ENCODE results near the gene PBX2.
"Not testable (repeated sequence)": the region's sequence is repeated elsewhere in the genome, so short reads cannot be mapped to it uniquely, and the experiment has no call there.

PBX2 gene

GRCh38 chr6:32190054-32190851 lies at the start of gene PBX2:
TSS of gene PBX2 (minus strand) at chr6:32190202. CDS start at chr6:32189915, 287 bp downstream.
- DNase-seq = peak; percentile 92

DNA sequence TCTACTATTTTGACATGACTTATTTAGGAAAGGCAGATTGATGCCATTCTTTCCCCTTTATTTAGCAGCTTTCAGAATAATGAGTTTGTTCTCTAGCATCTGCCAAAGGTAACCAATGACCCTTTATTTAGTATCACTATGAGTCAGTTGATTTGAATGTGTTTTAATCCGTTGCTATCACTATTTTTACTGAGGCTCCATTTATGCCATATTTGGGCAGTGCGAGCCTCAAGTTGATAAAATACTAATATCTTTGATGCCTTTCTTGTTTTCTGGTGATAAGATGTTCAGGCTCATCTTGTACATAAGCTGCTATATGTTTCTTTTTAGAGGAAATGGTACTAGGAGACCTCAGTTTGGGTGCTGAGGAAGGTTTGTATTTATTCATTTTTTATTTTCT lies 49.5 kb upstream of the PBX2 start:
- DNase-seq = no peak

DNA sequence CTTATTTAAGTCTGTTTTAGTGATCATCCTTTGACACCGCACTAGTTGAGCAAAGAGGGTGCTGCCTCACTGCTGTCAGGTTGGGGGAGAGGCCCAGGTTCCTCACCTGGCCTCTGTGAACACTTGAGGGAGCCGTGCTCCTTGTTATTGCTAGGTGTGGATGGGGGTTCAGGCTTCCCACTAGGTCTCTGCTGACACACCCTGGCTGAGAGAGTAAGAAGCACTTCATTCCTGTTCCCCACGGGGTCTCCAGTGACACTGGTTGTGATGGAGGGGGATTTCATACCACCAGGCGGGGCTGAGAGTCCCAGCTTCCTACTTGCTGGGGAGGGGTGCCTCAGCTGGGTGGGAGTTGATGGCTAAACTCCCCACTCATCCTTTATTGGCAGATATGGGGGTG lies 44.9 kb upstream of the PBX2 start:
- no peak for DNase-seq

GRCh38 chr6:32226434-32226833 lies 36.4 kb upstream of the PBX2 start:
- no peak for DNase-seq

DNA sequence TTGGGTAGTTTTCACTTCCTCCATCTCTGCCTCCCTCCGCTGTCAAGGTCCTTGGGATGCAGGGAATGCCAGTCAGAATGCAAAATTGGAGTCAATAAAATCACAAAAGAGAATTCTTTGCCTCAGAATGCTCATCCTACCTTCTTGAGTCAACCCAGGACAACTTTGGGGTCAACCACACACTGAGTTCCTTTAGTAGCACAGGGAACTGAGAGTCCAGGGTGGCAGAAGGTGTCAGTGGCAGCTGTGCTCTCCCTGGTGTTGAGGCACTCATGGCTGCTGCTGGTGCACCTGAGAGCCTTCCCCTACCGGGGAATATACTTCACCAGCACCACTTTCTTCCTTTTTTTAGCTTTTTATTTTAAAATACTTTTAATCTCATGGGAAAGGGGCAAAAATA lies 34.7 kb upstream of the PBX2 start:
- DNase-seq = no peak

DNA sequence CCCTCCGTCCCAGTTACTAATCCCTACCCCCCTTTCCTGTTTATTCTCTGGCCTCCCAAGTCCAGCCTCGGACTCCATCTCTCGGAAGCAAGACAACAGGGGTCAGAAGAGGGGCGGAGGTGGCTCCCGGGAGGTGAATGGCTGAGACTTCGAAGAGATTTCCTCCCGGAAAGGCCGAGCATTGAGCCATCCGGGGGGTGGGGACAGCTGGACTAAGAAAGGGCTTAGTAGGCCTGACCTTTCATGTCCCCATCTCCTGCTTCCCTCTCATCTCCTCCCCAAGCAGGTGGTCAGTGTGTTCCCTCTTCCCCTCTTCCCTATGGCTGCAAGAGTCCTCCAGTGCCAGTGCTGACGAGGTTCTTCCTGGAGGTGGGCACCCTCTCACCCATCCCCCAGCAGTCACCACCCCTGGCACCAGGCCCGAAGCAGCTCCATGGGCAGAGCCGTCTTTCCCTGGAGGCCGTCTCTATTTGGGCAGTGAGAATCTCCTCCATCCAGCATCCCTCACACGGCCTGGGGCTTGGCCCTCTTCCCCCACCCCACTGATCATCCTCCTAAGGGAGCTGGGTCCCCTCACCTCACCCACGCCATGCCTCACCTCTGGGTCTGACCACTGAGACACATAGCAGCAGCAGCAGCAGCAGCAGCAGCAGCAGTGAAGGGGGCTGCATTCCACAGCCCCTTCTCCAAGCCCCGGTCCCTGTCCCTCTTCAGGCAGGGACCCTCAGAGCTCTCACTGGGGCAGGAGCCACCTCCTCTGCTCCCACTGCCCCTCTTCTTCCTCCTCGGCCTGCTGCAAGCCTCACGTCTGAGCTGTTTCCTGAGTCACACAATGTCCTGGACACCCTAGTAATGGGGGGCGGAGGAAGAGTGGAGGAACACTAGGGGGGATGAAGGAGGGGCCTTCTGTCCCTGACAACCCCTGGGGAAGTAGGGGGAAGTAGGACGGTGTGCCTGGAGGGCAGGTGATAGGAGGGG lies 33.5 kb upstream of the PBX2 start, which contains the start of gene NOTCH4:
Gene NOTCH4 (minus strand): TSS at position 810 of the 978 bp plus-strand sequence. CDS start 139 bp downstream, at position 671.
- DNase-seq = no peak

DNA sequence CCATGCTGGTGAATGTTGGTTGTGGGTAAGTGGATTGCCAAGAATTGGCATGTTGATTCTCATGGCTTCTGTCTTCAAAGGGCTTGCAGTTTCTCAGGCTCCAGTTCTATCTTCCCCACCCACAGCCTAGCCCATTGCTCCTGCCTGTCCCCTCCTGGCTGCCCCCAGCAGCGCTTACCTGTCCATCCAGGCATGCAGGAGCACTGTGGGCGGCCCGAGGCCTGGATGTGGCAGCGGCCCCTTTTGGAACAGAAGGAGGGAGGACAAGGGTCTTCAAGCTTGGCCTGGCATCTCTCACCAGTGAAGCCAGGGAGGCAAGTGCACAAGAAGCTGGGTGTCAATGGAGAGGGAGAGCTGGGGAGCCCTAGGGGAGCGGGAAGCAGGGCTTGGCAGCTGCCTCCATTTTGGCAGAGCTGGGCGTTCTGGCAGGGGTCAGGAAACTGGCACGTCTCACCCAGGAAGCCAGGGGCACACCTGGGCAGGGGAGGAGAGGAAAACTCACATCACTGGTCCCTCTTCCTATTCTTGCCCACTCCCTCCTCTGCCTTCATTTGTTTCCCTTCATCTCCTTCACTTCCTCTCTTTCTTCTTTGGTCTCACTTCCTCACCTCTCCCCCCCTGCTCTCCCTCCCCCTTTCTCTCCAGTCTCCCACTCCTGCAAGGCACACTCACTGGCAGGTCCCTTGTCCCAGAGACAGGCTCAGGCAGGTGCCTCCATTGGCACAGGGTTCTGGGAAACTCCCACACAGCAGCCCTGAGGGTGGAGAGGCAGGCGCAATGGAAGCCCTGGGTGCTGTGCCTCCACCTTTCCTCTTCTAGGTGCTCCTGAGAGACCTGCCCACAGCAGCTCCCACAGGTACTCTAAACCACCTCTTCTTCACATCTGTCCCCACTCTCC lies 32.6 kb upstream of the PBX2 start:
- DNase-seq = no peak

GRCh38 chr6:32220021-32220420 lies 30.0 kb upstream of the PBX2 start:
- no peak for DNase-seq

DNA sequence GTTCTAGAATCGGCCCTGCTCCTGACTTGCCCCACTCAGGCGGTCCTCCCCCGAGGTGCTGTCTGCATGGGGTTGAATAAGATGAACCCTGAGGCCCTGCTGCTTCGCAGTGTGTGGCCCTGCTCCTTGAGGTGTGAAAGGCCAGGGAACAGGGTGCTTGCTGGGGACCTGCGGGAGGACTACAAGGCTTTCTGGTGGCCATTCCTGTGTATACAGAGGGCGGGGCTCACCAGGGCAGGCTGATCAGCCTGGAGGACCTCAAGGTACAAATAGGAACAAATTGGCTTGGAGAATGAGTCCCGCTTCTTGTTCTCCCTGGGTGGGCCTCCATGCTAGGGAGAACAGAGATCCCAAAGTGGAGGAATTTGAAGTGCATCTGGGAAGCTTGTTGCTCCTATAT lies 28.2 kb upstream of the PBX2 start:
- no peak for DNase-seq

DNA sequence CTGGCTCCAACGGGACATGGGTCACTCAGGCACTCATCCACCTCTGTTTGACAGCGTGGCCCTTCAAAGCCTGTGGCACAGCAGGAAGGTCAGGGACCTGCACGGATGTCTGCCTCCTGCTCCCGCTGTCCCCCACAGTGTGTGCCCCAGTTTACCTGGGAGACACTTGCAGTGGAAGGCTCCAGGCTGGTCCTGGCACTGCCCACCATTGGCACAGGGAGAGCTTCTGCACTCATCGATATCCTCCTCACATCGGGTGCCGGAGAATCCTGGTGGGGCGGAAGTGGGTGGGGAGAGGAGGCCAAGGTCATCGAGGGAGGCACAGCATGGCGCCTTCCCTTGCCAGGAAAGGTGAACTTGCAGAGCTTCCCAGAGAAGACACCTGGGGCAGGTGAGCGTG lies 27.0 kb upstream of the PBX2 start:
- no peak for DNase-seq

DNA sequence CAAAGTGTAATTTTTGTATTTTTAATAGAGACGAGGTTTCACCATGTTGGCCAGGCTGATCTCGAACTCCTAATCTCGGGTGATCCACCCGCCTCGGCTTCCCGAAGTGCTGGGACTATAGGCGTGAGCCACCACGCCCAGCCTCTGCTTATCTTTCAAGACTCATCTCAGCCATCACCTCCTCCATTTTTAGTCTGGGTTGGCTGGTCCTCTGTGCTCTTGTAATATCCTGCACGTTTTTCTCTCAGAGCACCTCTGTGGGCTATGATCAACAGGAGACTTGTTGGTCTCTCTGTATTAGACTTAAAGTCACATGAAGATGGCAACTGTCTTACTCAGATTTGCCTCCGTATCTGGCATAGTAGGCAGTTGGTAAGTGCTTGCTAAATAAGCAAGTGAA lies 26.3 kb upstream of the PBX2 start:
- no peak for DNase-seq

GRCh38 chr6:32215617-32216016 lies 25.6 kb upstream of the PBX2 start:
- DNase-seq = no peak

- no peak for DNase-seq
These were observed 24.1 kb upstream of the PBX2 start for GRCh38 chr6:32214126-32214525.

DNA sequence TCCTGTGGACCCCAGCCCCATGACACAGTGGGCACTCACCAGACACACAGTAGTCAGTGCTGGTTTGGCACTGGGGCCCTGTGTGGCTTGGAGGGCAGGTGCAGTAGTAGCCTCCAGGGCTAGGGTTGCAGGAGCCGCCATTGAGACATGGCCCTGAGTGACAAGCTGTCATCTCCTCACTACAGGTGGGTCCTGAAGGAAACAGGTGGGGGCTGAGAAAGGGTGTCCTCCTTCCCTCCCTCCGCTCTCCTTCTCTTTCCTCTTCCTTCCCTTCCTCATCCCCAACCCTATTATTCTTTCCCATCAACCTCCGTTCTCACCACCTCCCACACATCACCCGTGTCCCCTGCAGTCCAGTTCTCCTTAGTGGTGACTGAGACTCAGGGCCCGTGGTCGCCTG lies 23.6 kb upstream of the PBX2 start:
- DNase-seq = no peak

DNA sequence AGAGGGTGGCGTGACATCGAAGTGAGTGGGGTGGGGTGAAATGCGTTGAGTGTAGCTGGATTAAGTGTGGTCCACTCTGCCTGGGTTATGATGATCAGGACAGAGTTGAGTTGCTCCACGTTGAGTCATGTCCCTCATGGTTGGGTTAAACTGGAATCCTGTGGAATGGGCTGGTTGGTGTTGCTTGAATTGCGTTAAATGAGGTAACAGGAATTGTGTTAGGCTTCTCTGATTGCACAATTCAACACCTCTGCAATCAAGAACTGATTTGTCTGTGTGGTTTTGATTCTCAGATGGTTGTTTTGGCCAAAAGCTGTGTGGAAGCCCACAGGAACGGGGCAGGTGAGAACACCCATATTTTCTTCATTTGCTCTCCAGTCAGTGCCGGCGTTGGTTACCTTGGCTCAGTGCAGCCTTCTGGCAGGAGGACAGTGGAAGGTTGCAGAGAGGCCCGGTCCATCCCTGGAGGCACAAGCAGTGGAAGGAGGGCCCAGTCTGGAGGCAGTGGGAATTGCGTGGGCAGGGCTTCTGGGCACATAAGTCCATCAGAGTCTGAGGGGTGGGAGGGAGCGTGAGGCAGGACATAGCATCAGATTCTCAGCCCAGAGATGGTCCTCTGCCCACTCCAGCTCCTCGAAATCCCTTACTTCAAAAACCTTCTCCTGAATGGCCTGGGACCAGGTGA lies 22.2 kb upstream of the PBX2 start:
- DNase-seq = no peak

DNA sequence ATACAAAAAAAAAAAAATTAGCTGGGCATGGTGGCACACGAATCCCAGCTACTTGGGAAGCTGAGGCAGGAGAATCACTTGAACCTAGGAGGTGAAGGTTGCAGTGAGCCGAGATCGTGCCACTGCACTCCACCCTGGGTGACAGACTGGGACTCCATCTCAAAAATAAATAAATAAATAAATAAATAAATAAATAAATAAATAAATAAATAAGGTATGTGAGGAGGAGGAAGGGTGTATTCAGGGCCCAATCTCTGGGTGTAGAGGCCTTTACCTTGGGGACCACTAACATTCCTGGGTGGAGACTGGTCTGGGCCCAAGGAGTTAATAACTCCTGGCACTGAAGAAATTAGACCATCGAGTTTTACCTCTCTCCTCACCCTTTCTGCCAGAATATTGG lies 21.4 kb upstream of the PBX2 start:
- DNase-seq = not testable (repeated sequence)

GRCh38 chr6:32210191-32210601 lies 20.2 kb upstream of the PBX2 start:
- no peak for DNase-seq

GRCh38 chr6:32208996-32209395 lies 19.0 kb upstream of the PBX2 start:
- DNase-seq = no peak

- no peak for DNase-seq
These were observed 14.3 kb upstream of the PBX2 start for GRCh38 chr6:32204268-32204715.

GRCh38 chr6:32203426-32204267 lies 13.6 kb upstream of the PBX2 start:
- DNase-seq = no peak

DNA sequence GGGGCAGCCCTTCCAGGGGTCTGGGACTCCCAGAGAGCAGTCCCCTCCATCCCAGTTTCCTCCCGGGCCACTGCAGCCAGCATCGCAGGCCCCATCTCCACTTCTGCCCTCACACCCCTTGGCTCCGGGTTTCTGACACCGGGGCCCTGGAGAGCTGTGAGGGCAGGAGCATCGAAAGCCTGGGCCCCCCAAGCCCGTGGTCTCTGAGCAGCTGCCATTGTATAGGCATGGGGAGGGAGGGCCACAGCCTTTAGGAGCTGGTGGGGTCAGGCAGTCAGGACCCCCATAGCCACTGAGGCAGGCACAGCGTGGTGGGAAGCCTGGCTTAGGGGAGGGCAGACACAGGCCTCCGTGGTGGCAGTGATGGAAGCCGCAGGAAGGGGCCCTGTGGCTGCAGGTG lies 12.2 kb upstream of the PBX2 start:
- DNase-seq = no peak

Measured in activated CD4-positive, alpha-beta T cell treated with anti-CD3 and anti-CD28 coated beads, Interleukin-10, Interleukin-2, amounts not matched to agents 100 ng/mL and 50 ng/mL, durations not matched to agents 16 hours and 8 hours (primary cell).